NCI-H510A (cell line): ENCODE results near the gene ST3GAL4.

Experiments used
- DNase-seq: peaks from one replicate; lab custom pipeline; 2025; lab: John Stamatoyannopoulos, UW

ST3GAL4 gene

GRCh38 chr11:126426820-126427749 lies 71.6 kb downstream of the ST3GAL4 start:
- no peak for DNase-seq

- no peak for DNase-seq
Observed at GRCh38 chr11:126430581-126431335, 75.3 kb downstream of the ST3GAL4 start.

GRCh38 chr11:126431401-126432064 lies 76.0 kb downstream of the ST3GAL4 start:
- DNase-seq = no peak

- DNase-seq = no peak
Observed at GRCh38 chr11:126432065-126432461, 76.6 kb downstream of the ST3GAL4 start.

DNA sequence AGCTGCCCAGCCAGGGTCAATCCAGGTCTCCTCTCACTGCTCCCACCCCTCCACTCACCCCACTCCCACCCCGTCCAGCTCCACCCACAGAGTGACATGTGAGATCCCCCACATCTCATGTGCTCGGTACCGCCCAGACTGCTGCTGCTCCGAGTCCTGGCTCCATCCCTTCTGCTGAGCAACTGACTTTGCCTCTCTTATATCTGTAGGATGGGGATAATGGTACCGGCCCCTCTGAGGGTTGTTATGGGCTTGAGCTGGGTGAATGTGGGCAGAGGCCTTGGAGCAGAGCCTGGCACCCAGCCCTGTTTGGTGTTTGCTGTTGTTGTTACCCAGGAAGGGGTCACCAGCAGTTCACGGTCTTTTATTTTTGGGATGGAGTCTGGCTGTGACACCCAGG lies 77.0 kb downstream of the ST3GAL4 start:
- no peak for DNase-seq

- no peak for DNase-seq
Observed at GRCh38 chr11:126433244-126433846, 77.9 kb downstream of the ST3GAL4 start.

DNA sequence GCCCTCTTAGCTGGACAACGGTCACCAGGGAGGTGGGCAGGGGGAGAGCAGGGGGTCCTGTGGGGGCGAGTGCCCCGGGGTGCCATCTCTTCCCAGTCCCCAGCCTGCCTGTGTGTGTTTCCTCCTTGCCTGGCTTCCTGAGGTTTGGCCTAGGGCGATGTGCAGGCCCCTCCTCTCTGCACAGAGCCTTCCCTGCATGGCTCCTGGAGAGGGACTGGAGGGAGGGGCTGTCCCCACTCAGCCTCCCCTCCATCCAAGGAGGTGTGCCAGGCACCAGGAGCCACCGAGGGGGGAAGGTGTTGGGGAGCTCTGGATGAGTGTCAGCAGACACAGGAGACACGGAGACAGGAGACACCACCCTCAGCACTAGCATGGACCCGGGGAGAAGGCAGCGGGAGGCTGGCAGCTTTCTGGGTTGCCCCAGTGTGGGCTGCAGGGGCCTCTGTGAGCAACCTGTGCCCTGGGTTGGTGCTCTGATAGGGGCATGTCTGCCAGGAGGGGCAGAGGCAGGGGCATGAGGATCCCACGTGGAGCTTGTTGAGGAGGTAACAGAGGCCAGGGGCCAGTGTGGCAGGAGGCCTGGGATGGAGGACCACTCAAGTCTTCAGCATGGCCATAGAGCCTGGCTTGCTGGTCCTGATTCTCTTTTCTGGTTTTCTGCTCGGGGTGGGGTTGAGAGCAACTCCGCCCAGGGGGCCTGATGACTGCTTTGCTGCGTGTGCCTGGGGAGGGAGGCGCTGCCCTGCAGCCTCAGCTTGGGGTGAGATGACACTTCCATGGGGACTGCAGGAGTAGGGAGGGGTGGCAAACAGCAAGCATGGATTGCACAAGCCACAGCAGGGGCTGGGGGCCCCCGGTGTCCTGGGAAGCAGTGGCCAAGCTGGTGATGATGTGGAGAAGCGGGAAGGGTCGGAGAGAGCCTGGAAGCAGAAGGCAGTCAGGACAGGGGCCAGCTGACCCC lies 78.8 kb downstream of the ST3GAL4 start:
- no peak for DNase-seq

GRCh38 chr11:126434950-126435335 lies 79.5 kb downstream of the ST3GAL4 start:
- DNase-seq = no peak

- no peak for DNase-seq
Observed at GRCh38 chr11:126436209-126436755, 80.8 kb downstream of the ST3GAL4 start.

DNA sequence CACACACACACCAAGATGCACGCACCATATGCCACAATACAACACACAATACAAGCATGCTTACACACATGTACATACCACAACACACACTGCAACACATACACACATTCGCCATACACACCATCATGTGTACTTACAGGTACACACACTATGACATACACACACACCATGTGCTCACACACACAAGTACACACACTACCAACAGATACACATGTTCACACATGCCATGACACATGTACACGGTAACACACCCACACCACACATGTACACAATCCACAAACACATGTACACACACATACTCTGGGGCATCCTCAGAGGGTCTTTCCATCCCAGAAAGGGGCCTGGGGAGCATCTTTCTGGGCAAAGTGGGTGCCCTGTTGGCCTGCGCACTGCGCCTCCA lies 82.2 kb downstream of the ST3GAL4 start:
- no peak for DNase-seq

- DNase-seq = no peak
Observed at GRCh38 chr11:126438272-126438671, 82.8 kb downstream of the ST3GAL4 start.

DNA sequence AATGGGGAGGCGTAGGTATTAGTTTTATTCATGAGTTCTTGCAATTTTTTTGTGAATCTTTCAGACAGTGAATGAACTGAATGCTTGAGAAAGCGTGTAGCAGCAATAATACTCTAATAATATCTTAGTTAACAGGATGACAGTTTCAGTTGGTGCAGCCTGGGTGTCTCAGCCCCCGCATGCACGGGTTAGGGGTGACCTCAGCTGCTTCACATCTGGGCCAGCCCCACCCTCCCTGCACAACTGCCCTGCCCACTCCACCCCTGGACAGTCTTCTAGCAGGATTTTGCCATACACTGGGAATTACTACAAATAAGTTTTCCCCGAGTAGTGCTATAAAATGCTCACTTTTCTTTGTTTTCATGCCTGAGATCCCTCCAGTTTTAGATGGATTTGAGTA lies 83.2 kb downstream of the ST3GAL4 start:
- no peak for DNase-seq

GRCh38 chr11:126440276-126440675 lies 84.8 kb downstream of the ST3GAL4 start:
- no peak for DNase-seq

- peak; percentile 57 for DNase-seq
Observed at GRCh38 chr11:126440792-126441514, 85.5 kb downstream of the ST3GAL4 start.

DNA sequence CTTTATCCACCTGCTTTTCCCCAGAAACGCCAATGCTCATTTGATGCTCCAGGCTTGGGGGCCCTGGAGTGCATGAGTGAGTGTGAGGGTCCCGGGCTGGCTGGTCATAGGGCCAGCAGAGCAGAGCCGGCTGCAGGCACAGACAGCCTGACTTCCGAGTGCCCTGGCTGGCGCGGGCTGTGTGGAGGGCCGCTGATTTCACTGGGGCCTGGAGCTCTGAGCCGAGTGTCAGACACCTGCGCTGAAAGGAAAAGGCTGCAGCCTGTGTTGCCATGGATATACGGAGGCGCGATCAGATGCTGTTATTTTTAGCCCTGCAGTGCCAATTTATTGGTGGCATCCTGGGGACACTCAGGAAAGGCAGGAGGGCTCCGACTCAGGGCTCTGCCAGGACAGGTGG lies 87.6 kb downstream of the ST3GAL4 start:
- peak; percentile 24 for DNase-seq

DNA sequence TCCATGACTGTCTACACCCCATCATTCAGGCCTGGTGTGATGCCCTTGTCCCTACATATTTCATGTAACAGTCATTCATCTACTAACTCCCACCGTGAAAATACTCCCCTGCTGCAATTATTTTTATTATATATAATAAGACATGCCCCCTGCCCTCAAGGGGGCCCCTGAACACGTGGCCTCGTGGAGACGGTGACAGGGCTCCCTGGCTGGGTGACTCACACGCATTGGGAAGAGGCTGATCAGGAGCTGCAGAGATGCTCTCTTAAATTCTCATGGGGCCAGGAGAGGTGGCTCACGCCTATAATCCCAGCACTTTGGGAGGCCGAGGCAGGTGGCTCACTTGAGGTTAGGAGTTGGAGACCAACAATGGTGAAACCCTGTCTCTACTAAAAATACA lies 88.6 kb downstream of the ST3GAL4 start:
- DNase-seq = no peak

DNA sequence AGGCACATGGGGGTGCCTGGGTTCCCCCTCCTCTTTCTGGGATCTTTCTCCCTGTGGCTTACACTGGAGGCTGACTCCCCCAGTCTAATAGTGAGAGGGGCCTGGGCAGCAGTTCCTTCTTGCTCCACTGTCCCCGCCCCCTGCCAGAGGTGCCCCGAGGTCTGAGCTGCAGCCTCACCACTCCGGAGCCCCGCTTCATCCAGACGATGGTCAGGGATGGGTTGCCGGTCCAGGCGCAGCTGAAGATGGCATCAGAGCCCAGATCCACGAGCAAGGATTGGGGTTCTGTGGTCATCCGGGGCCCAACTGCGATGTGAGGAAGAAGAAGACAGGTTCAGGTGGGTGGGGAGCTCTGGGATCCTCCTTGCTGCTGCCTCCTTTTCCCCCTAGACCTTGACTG lies 91.1 kb downstream of the ST3GAL4 start:
- no peak for DNase-seq

DNA sequence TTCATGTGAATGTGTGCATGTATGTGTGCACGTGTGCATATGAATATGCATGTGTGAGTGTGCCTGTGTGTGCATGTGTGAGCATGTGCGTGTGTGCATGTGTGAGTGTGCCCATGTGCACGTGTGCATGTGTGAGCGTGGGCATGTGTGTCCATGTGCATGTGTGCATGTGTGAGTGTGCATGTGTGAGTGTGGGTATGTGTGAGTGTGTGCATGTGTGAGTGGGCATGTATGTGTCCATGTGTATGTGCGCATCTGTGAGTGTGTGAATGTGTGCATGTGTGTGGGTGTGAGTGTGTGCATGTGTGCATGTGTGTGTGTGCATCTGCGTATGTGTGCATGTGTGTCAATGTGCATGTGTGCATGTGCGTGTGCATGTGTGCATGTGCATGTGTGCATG lies 94.7 kb downstream of the ST3GAL4 start:
- DNase-seq = no peak

- DNase-seq = no peak
Observed at GRCh38 chr11:126450806-126451205, 95.3 kb downstream of the ST3GAL4 start.

- DNase-seq = no peak
Observed at GRCh38 chr11:126451211-126451802, 95.8 kb downstream of the ST3GAL4 start.
